Measurements from ENCODE around the gene ERFE. TPM values are rescaled to one million over a fixed set of nuclear protein-coding genes. Genes with fewer than 3 reads are reported as not detected.

ERFE gene
- total RNA-seq, 1 experiment from 2014 or later = 10.3 TPM

GRCh38 chr2:238137885-238138284 is 20.9 kb upstream of the ERFE start:
- Histone ChIP-seq H3K36me3 (ENCODE audit: control insufficient read depth, insufficient read depth, low read length) (no peaks in the 10 kb centered on the region), H3K27ac (ENCODE audit: low read length) (no peak overlapping the region), H3K9me3 (ENCODE audit: control insufficient read depth, insufficient read depth, low read depth, low read length) (no peaks in the 10 kb centered on the region), H3K4me3 (ENCODE audit: low read depth in 2 of 2, low read length in 2 of 2) (no peak overlapping the region), H3K27me3 (ENCODE audit: control insufficient read depth, insufficient read depth, low read length) (no peaks in the 10 kb centered on the region), H3K4me1 (ENCODE audit: control insufficient read depth, insufficient read depth, low read length) (peaks cover 25% of the 10 kb centered on the region)
- BruUV-seq (replicated peaks) = no TSS peak
- TF ChIP-seq SIN3A (IDR thresholded peaks at IDR 0.05; ENCODE audit: borderline replicate concordance, insufficient read depth, low read depth, low read length) (no peak), TCF7L2 (IDR thresholded peaks at IDR 0.05; ENCODE audit: low read depth, low read length) (no peak), REST (IDR thresholded peaks at IDR 0.05; ENCODE audit: insufficient read depth in 1 of 2, low read depth in 2 of 2, low read length in 1 of 2) (no peak), CTCF (IDR thresholded peaks at IDR 0.05) (no peak), POLR2AphosphoS5 (IDR thresholded peaks at IDR 0.05; ENCODE audit: low read depth, low read length) (no peak)
- ATAC-seq (no peak), DNase-seq (ENCODE audit: low read depth, low spot score) (no peak)
- ChIA-PET CTCF (interaction anchor here (0.6 to 1.6 kb wide), 2 partner anchors 10 to 36 kb away, joined by 6 to 7 read pairs; no protein-coding TSS in a partner anchor), POLR2A (interaction anchor here (0.6 kb wide), 1 partner anchor 232 kb away, joined by 7 read pairs; no protein-coding TSS in a partner anchor)
- in situ Hi-C loops (cut with HindIII; ENCODE audit: low pct_unique_long_range_greater_than_20kb, low sequenced_read_pairs) = no loop called here
- intact Hi-C loops (cut with micrococcal nuclease; ENCODE audit: unreplicated experiment) = no loop called here

GRCh38 chr2:238138331-238139195 is 20.2 kb upstream of the ERFE start, which contains the start of gene KLHL30:
TSS of gene KLHL30 (plus strand) at chr2:238138668. CDS start at chr2:238140755, 2,087 bp downstream.
- no peaks in the 10 kb centered on the region for H3K27me3 ChIP-seq (ENCODE audit: control insufficient read depth, insufficient read depth, low read length)
- peaks cover 32% of the 10 kb centered on the region for H3K4me1 ChIP-seq (ENCODE audit: control insufficient read depth, insufficient read depth, low read length)
- ChIA-PET CTCF (interaction anchor here (0.6 to 1.6 kb wide), 2 partner anchors 11 to 37 kb away, joined by 6 to 7 read pairs; no protein-coding TSS in a partner anchor), POLR2A (no interaction called here)
- no peak for DNase-seq (ENCODE audit: low read depth, low spot score)
- H3K27ac ChIP-seq (ENCODE audit: low read length) = no peak within 1 kb of the TSS
- ATAC-seq = no peak
- intact Hi-C loops (cut with micrococcal nuclease; ENCODE audit: unreplicated experiment) = no loop called here
- no peaks in the 10 kb centered on the region for H3K9me3 ChIP-seq (ENCODE audit: control insufficient read depth, insufficient read depth, low read depth, low read length)
- TF ChIP-seq POLR2AphosphoS5 (IDR thresholded peaks at IDR 0.05; ENCODE audit: low read depth, low read length) = no peak
- H3K36me3 ChIP-seq (ENCODE audit: control insufficient read depth, insufficient read depth, low read length) = no peaks in the 10 kb centered on the region
- H3K4me3 ChIP-seq (ENCODE audit: low read depth in 2 of 2, low read length in 2 of 2) = no peak within 1 kb of the TSS
- BruUV-seq (replicated peaks) = no TSS peak
- in situ Hi-C loops (cut with HindIII; ENCODE audit: low pct_unique_long_range_greater_than_20kb, low sequenced_read_pairs) = no loop called here
